Measurements from ENCODE around the gene FGD3. TPM values are rescaled to one million over a fixed set of nuclear protein-coding genes. Genes with fewer than 3 reads are reported as not detected.

The FGD3 gene
- total and polyA plus RNA-seq, 2 donors (not counting 1 experiment from before 2014, with no cell fraction given), result 130 to 134 TPM

GRCh38 chr9:92980085-92980745 is 32.9 kb downstream of the FGD3 start:
- Histone ChIP-seq H3K36me3 (replicated peaks in 1 of 2; ENCODE audit: control extremely low read depth in 1 of 2, control insufficient read depth in 1 of 2, extremely low read depth in 1 of 2, insufficient read depth in 2 of 2, low read length in 1 of 2) (peaks cover 6 to 58% of the 10 kb centered on the region in 2 experiments), H3K27ac (ENCODE audit: low read length in 2 of 2) (peak overlapping the region in 1 of 2 donors; percentile 1), H3K4me2 (replicated peaks; ENCODE audit: low read depth, low read length, poor library complexity, severe bottlenecking) (peak overlapping the region; percentile 45), H3K4me1 (ENCODE audit: control insufficient read depth in 2 of 2, insufficient read depth in 2 of 2, low read length in 2 of 2) (peaks cover 25 to 27% of the 10 kb centered on the region in 2 donors), H3K27me3 (replicated peaks in 1 of 4; ENCODE audit: control extremely low read depth in 1 of 4, control insufficient read depth in 3 of 4, insufficient read depth in 4 of 4, low read length in 3 of 4) (no peaks in the 10 kb centered on the region), H3K4me3 (ENCODE audit: control extremely low read depth in 1 of 5, extremely low read depth in 1 of 5, insufficient read depth in 1 of 5, low read depth in 2 of 5, low read length in 4 of 5) (no peak overlapping the region), H2AFZ (ENCODE audit: insufficient read depth, low read depth, low read length, poor library complexity, severe bottlenecking) (no peak overlapping the region), H3K9me3 (ENCODE audit: control extremely low read depth in 1 of 3, control insufficient read depth in 2 of 3, insufficient read depth in 1 of 3, low read length in 2 of 3) (peaks cover 2 to 8% (median 5%) of the 10 kb centered on the region in 3 donors), H3K79me2 (ENCODE audit: control insufficient read depth, insufficient read depth, low read length) (peaks cover 93% of the 10 kb centered on the region), H4K20me1 (ENCODE audit: control insufficient read depth, insufficient read depth, low read length, poor library complexity, severe bottlenecking) (peaks cover 70% of the 10 kb centered on the region), H3K9ac (ENCODE audit: low read length) (peak overlapping the region; percentile 21)
- CTCF ChIA-PET, result interaction anchor here (0.7 to 1.7 kb wide), 4 partner anchors 12 to 129 kb away, joined by 3 read pairs; no protein-coding TSS in a partner anchor
- Mint-ChIP-seq H3K4me3 (peak overlapping the region; percentile 33), H3K27ac (peak overlapping the region; percentile 32), H3K27me3 (no peaks in the 10 kb centered on the region), H3K9me3 (ENCODE audit: insufficient read depth) (no peaks in the 10 kb centered on the region), H3K4me1 (peaks cover 47% of the 10 kb centered on the region)
- whole genome bisulfite sequencing (ENCODE audit: insufficient coverage), result 80% methylated on average over 1 of the region's 7 CpGs
- ATAC-seq (ENCODE audit: low read depth) (no peak), DNase-seq (no peak)
- TF ChIP-seq EZH2 (IDR thresholded peaks at IDR 0.05; ENCODE audit: borderline replicate concordance, insufficient read depth, low read depth, low read length, poor library complexity, severe bottlenecking) (no peak), CTCF (IDR thresholded peaks at IDR 0.05) (no peak)
- intact Hi-C loops (cut with micrococcal nuclease), result no loop called here
- POLR2A ChIA-PET, result no interaction called here

DNA sequence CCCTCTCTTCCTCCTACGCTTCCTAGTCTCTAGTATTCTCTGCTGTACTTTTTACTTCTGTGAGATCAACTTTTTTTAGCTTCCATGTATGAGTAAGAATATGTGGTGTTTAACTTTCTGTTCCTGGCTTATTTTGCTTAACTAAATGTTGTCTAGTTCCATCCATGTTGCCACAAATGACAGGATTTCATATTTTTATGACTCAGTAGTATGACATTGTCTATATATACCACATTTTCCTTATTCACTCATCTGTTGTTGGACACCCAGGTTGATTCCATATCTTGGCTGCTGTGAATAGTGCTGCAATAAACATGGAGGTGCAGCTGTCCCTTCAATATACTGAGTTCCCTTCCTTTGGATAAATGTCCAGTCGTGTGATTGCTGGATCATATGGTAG is 34.8 kb downstream of the FGD3 start:
- peaks cover 93% of the 10 kb centered on the region for H3K79me2 ChIP-seq (ENCODE audit: control insufficient read depth, insufficient read depth, low read length)
- intact Hi-C loops (cut with micrococcal nuclease), result no loop called here
- no peak overlapping the region for H3K4me3 Mint-ChIP-seq

More for the DNA sequence above, 34.8 kb downstream of the FGD3 start:
- no peaks in the 10 kb centered on the region for H3K27me3 ChIP-seq (replicated peaks in 1 of 4; ENCODE audit: control extremely low read depth in 1 of 4, control insufficient read depth in 3 of 4, insufficient read depth in 4 of 4, low read length in 3 of 4)
- WGBS (ENCODE audit: insufficient coverage), result no CpG with 5 or more reads among the region's 2 CpGs
- H3K36me3 ChIP-seq (replicated peaks in 1 of 2; ENCODE audit: control extremely low read depth in 1 of 2, control insufficient read depth in 1 of 2, extremely low read depth in 1 of 2, insufficient read depth in 2 of 2, low read length in 1 of 2), result peaks cover 11 to 51% of the 10 kb centered on the region in 2 experiments
- no peak overlapping the region for H3K4me2 ChIP-seq (replicated peaks; ENCODE audit: low read depth, low read length, poor library complexity, severe bottlenecking)
- no peak overlapping the region for H3K27ac ChIP-seq (ENCODE audit: low read length in 2 of 2)
- peaks cover 70% of the 10 kb centered on the region for H4K20me1 ChIP-seq (ENCODE audit: control insufficient read depth, insufficient read depth, low read length, poor library complexity, severe bottlenecking)
- no peaks in the 10 kb centered on the region for H3K9me3 Mint-ChIP-seq (ENCODE audit: insufficient read depth)
- no peaks in the 10 kb centered on the region for H3K27me3 Mint-ChIP-seq
- ATAC-seq (ENCODE audit: low read depth) (no peak), DNase-seq (no peak)
- H3K4me3 ChIP-seq (ENCODE audit: control extremely low read depth in 1 of 5, extremely low read depth in 1 of 5, insufficient read depth in 1 of 5, low read depth in 2 of 5, low read length in 4 of 5), result no peak overlapping the region
- no peak overlapping the region for H3K27ac Mint-ChIP-seq
- TF ChIP-seq CTCF (IDR thresholded peaks at IDR 0.05) (no peak), EZH2 (IDR thresholded peaks at IDR 0.05; ENCODE audit: borderline replicate concordance, insufficient read depth, low read depth, low read length, poor library complexity, severe bottlenecking) (no peak)
- no peak overlapping the region for H2AFZ ChIP-seq (ENCODE audit: insufficient read depth, low read depth, low read length, poor library complexity, severe bottlenecking)
- H3K4me1 Mint-ChIP-seq, result peaks cover 53% of the 10 kb centered on the region
- H3K9ac ChIP-seq (ENCODE audit: low read length), result no peak overlapping the region
- H3K9me3 ChIP-seq (ENCODE audit: control extremely low read depth in 1 of 3, control insufficient read depth in 2 of 3, insufficient read depth in 1 of 3, low read length in 2 of 3), result peaks cover 2 to 8% (median 5%) of the 10 kb centered on the region in 3 donors
- POLR2A ChIA-PET, result no interaction called here
- CTCF ChIA-PET, result interaction anchor here (0.7 to 2.7 kb wide), 4 partner anchors 9 to 127 kb away, joined by 3 to 8 read pairs (median 6); no protein-coding TSS in a partner anchor
- H3K4me1 ChIP-seq (ENCODE audit: control insufficient read depth in 2 of 2, insufficient read depth in 2 of 2, low read length in 2 of 2), result peaks cover 25 to 35% of the 10 kb centered on the region in 2 donors

Data from B cell (primary cell).